Activated T-helper 2 cell treated with anti-CD3 and anti-CD28 coated beads, Interferon-gamma antibody, Interleukin-2, Interleukin-4, amounts not matched to agents 10 μg/mL and 5 μg/mL and 100 μg/mL, durations not matched to agents 14 hours and 24 hours and 36 hours (primary cell): Measurements from ENCODE around the gene PKMYT1. TPM values are rescaled to one million over a fixed set of nuclear protein-coding genes. Genes with fewer than 3 reads are reported as not detected.
"Not testable (repeated sequence)": the region's sequence is repeated elsewhere in the genome, so short reads cannot be mapped to it uniquely, and the experiment has no call there.

Experiments
- DNase-seq: peaks from one replicate; pipeline ENCODE4 v3.0.0; 2021; ENCODE audit warnings: low spot score
- H3K27ac Mint-ChIP-seq: one replicate; pipeline ENCODE4 v1.8.0; 2021; ENCODE audit warnings: mixed read lengths
- H3K27me3 Mint-ChIP-seq: one replicate; pipeline ENCODE4 v1.8.0; 2021; ENCODE audit warnings: low read depth, mixed read lengths
- H3K36me3 Mint-ChIP-seq: one replicate; pipeline ENCODE4 v1.8.0; 2021; ENCODE audit warnings: low read depth, mixed read lengths
- H3K4me1 Mint-ChIP-seq: one replicate; pipeline ENCODE4 v1.8.0; 2021; ENCODE audit warnings: low read depth, mixed read lengths
- H3K4me3 Mint-ChIP-seq: one replicate; pipeline ENCODE4 v1.8.0; 2021; ENCODE audit warnings: low read depth, mild to moderate bottlenecking, moderate library complexity, mixed read lengths
- H3K9me3 Mint-ChIP-seq: one replicate; pipeline ENCODE4 v1.8.0; 2021; ENCODE audit warnings: mixed read lengths
- intact Hi-C: fragments of 100-400 bp; cut with micrococcal nuclease; formaldehyde crosslinking; loops from one replicate; pipeline ENCODE4 v1.15.1; 2023
- total RNA-seq: library from RNA; stranded (reverse); gene quantifications from 2 replicates; pipeline ENCODE4 v1.2.3, GENCODE V29; 2022

The PKMYT1 gene
- total RNA-seq, 1 donor from 2014 or later: 106 TPM

- Mint-ChIP-seq H3K27ac (no peak overlapping the region), H3K4me1 (peaks cover 9% of the 10 kb centered on the region), H3K4me3 (no peak overlapping the region), H3K9me3 (no peaks in the 10 kb centered on the region), H3K36me3 (peaks cover 31% of the 10 kb centered on the region), H3K27me3 (no peaks in the 10 kb centered on the region)
- no peak for DNase-seq
- intact Hi-C loops: no loop called here
Observed at GRCh38 chr16:2936436-2937011, 43.7 kb downstream of the PKMYT1 start.

- Mint-ChIP-seq H3K27ac (no peak overlapping the region), H3K4me3 (no peak overlapping the region), H3K36me3 (peaks cover 26% of the 10 kb centered on the region), H3K9me3 (no peaks in the 10 kb centered on the region), H3K27me3 (no peaks in the 10 kb centered on the region), H3K4me1 (peaks cover 9% of the 10 kb centered on the region)
- intact Hi-C loops: no loop called here
- DNase-seq: no peak
Observed at GRCh38 chr16:2934450-2934849, 45.8 kb downstream of the PKMYT1 start.

GRCh38 chr16:2933701-2934100, 46.5 kb downstream of the PKMYT1 start:
- intact Hi-C loops: no loop called here
- Mint-ChIP-seq H3K27ac (no peak overlapping the region), H3K27me3 (no peaks in the 10 kb centered on the region), H3K9me3 (no peaks in the 10 kb centered on the region), H3K4me1 (peaks cover 9% of the 10 kb centered on the region), H3K4me3 (no peak overlapping the region), H3K36me3 (peaks cover 22% of the 10 kb centered on the region)
- DNase-seq: no peak

- intact Hi-C loops: no loop called here
- no peak overlapping the region for H3K4me3 Mint-ChIP-seq
- peaks cover 20% of the 10 kb centered on the region for H3K36me3 Mint-ChIP-seq
- H3K27me3 Mint-ChIP-seq: no peaks in the 10 kb centered on the region
- H3K4me1 Mint-ChIP-seq: peaks cover 9% of the 10 kb centered on the region
- DNase-seq: no peak
- no peak overlapping the region for H3K27ac Mint-ChIP-seq
- H3K9me3 Mint-ChIP-seq: no peaks in the 10 kb centered on the region
Observed at GRCh38 chr16:2933136-2933535, 47.1 kb downstream of the PKMYT1 start.

- H3K27me3 Mint-ChIP-seq, intact Hi-C loops, DNase-seq, H3K9me3 Mint-ChIP-seq, H3K4me3 Mint-ChIP-seq, H3K27ac Mint-ChIP-seq: not testable (repeated sequence)
- peaks cover 20% of the 10 kb centered on the region for H3K36me3 Mint-ChIP-seq
- H3K4me1 Mint-ChIP-seq: peaks cover 21% of the 10 kb centered on the region
Observed at GRCh38 chr16:2931231-2931914, 48.9 kb downstream of the PKMYT1 start.

- no peak overlapping the region for H3K4me3 Mint-ChIP-seq
- peaks cover 19% of the 10 kb centered on the region for H3K4me1 Mint-ChIP-seq
- H3K9me3 Mint-ChIP-seq: no peaks in the 10 kb centered on the region
- H3K36me3 Mint-ChIP-seq: peaks cover 14% of the 10 kb centered on the region
- no peak overlapping the region for H3K27ac Mint-ChIP-seq
- no peak for DNase-seq
- no peaks in the 10 kb centered on the region for H3K27me3 Mint-ChIP-seq
- intact Hi-C loops: no loop called here
Observed at GRCh38 chr16:2930236-2930635, 50.0 kb downstream of the PKMYT1 start.

- peaks cover 17% of the 10 kb centered on the region for H3K4me1 Mint-ChIP-seq
- H3K36me3 Mint-ChIP-seq: peaks cover 12% of the 10 kb centered on the region
- H3K9me3 Mint-ChIP-seq: no peaks in the 10 kb centered on the region
- intact Hi-C loops: no loop called here
- no peak overlapping the region for H3K27ac Mint-ChIP-seq
- no peaks in the 10 kb centered on the region for H3K27me3 Mint-ChIP-seq
- H3K4me3 Mint-ChIP-seq: no peak overlapping the region
- DNase-seq: no peak
Observed at GRCh38 chr16:2929693-2930092, 50.6 kb downstream of the PKMYT1 start.

- Mint-ChIP-seq H3K27ac (no peak overlapping the region), H3K36me3 (peaks cover 4% of the 10 kb centered on the region), H3K4me3 (no peak overlapping the region), H3K27me3 (no peaks in the 10 kb centered on the region), H3K9me3 (no peaks in the 10 kb centered on the region), H3K4me1 (peaks cover 14% of the 10 kb centered on the region)
- DNase-seq: no peak
- intact Hi-C loops: no loop called here
Observed at GRCh38 chr16:2928796-2929195, 51.5 kb downstream of the PKMYT1 start.

GRCh38 chr16:2928151-2928550, 52.1 kb downstream of the PKMYT1 start:
- DNase-seq, H3K36me3 Mint-ChIP-seq, H3K27me3 Mint-ChIP-seq, H3K4me3 Mint-ChIP-seq, H3K27ac Mint-ChIP-seq, H3K9me3 Mint-ChIP-seq, intact Hi-C loops: not testable (repeated sequence)
- peaks cover 14% of the 10 kb centered on the region for H3K4me1 Mint-ChIP-seq

- no peaks in the 10 kb centered on the region for H3K9me3 Mint-ChIP-seq
- intact Hi-C loops: loop anchor here (2.0 kb wide), 1 partner anchor 52 kb away; no protein-coding TSS in a partner anchor
- peak; percentile 83 for DNase-seq
- H3K36me3 Mint-ChIP-seq: peaks cover 5% of the 10 kb centered on the region
- no peak overlapping the region for H3K4me3 Mint-ChIP-seq
- H3K27me3 Mint-ChIP-seq: no peaks in the 10 kb centered on the region
- H3K27ac Mint-ChIP-seq: no peak overlapping the region
- peaks cover 14% of the 10 kb centered on the region for H3K4me1 Mint-ChIP-seq
Observed at GRCh38 chr16:2927010-2927646, 53.1 kb downstream of the PKMYT1 start.

- Mint-ChIP-seq H3K27ac (no peak overlapping the region), H3K36me3 (peaks cover 8% of the 10 kb centered on the region), H3K27me3 (no peaks in the 10 kb centered on the region), H3K4me1 (peaks cover 14% of the 10 kb centered on the region), H3K4me3 (no peak overlapping the region), H3K9me3 (no peaks in the 10 kb centered on the region)
- intact Hi-C loops: loop anchor here (2.0 kb wide), 1 partner anchor 52 kb away; no protein-coding TSS in a partner anchor
- no peak for DNase-seq
Observed at GRCh38 chr16:2926650-2926999, 53.6 kb downstream of the PKMYT1 start.

GRCh38 chr16:2925951-2926649, 54.1 kb downstream of the PKMYT1 start:
- no peak for DNase-seq
- Mint-ChIP-seq H3K27me3 (no peaks in the 10 kb centered on the region), H3K4me1 (peaks cover 14% of the 10 kb centered on the region), H3K4me3 (no peak overlapping the region), H3K27ac (no peak overlapping the region), H3K36me3 (peaks cover 9% of the 10 kb centered on the region), H3K9me3 (no peaks in the 10 kb centered on the region)
- intact Hi-C loops: loop anchor here (2.0 kb wide), 1 partner anchor 51 kb away; no protein-coding TSS in a partner anchor
